K562 (cell line): ENCODE measurements around the gene MTHFD2. TPM values are rescaled to one million over a fixed set of nuclear protein-coding genes. Genes with fewer than 3 reads are reported as not detected.

Experiments
- ATF1 ChIP-seq, 2 experiments: fragments of 450-650 bp in 1 of 2; IDR thresholded peaks; 2 replicates each; pipeline ENCODE4 v1.6.1; 2016; ENCODE audit warnings: missing compliant biosample characterization in 1 of 2, missing genetic modification characterization in 1 of 2
- DDX20 ChIP-seq: fragments of 450-650 bp; IDR thresholded peaks from 2 replicates; pipeline ENCODE4 v1.6.1; 2016; ENCODE audit warnings: missing genetic modification characterization, low read depth, mild to moderate bottlenecking, missing compliant biosample characterization, moderate library complexity
- E2F3 ChIP-seq: fragments of 250-450 bp; sonication (Bioruptor Pico); IDR thresholded peaks from 2 replicates; pipeline ENCODE4 v1.4.0; 2020; ENCODE audit warnings: mild to moderate bottlenecking
- FOXP1 ChIP-seq: sonication (generic); formaldehyde crosslinking; IDR thresholded peaks from 2 replicates; pipeline ENCODE4 v1.8.0; 2022; ENCODE audit warnings: mild to moderate bottlenecking, missing genetic modification reagents
- HINFP ChIP-seq: fragments of 450-650 bp; conservative IDR thresholded peaks from 2 replicates; pipeline ENCODE4 v1.6.1; 2016; ENCODE audit warnings: missing genetic modification characterization, low read depth, mild to moderate bottlenecking, control low read depth, missing compliant biosample characterization
- HNRNPL ChIP-seq: fragments of 200-400 bp; formaldehyde crosslinking; IDR thresholded peaks from 2 replicates; pipeline ENCODE4 v1.6.1; 2017; ENCODE audit warnings: low read depth, mild to moderate bottlenecking, low read length
- MAFK ChIP-seq: IDR thresholded peaks from 2 replicates; pipeline ENCODE4 v1.6.1; 2011; ENCODE audit warnings: low read length, improper control_type of control experiment
- MGA ChIP-seq: fragments of 450-650 bp; IDR thresholded peaks from 2 replicates; pipeline ENCODE4 v1.6.1; 2016; ENCODE audit warnings: mild to moderate bottlenecking, moderate library complexity
- PHB2 ChIP-seq: fragments of 450-650 bp; IDR thresholded peaks from 2 replicates; pipeline ENCODE4 v1.6.1; 2017; ENCODE audit warnings: low read depth
- PURB ChIP-seq: sonication (generic); formaldehyde crosslinking; IDR thresholded peaks from 2 replicates; pipeline ENCODE4 v1.9.0; 2021; ENCODE audit warnings: low read depth, mild to moderate bottlenecking, missing genetic modification reagents
- SAFB ChIP-seq: fragments of 200-400 bp; formaldehyde crosslinking; IDR thresholded peaks from 2 replicates; pipeline ENCODE4 v1.6.1; 2017; ENCODE audit warnings: low read depth, low read length, borderline replicate concordance
- SIN3A ChIP-seq, 2 experiments: fragments of 150-350 bp in 1 of 2; IDR thresholded peaks; 2 replicates each; pipeline ENCODE4 v1.6.1; 2011 to 2016; ENCODE audit warnings: borderline replicate concordance in 2 of 2, low read depth in 2 of 2, low read length in 2 of 2, mild to moderate bottlenecking in 2 of 2, moderate library complexity in 2 of 2; ENCODE audit not compliant: control insufficient read depth in 1 of 2
- TGIF2 ChIP-seq: sonication (generic); formaldehyde crosslinking; IDR thresholded peaks from 2 replicates; pipeline ENCODE4 v1.8.1; 2022; ENCODE audit warnings: mild to moderate bottlenecking, missing genetic modification reagents, moderate library complexity
- ZNF384 ChIP-seq: IDR thresholded peaks from 2 replicates; pipeline ENCODE4 v1.6.1; 2012; ENCODE audit warnings: low read depth, low read length, improper control_type of control experiment
- polyA plus RNA-seq, 8 experiments: library from polyadenylated mRNA; depleted of rRNA in 4 of 8; stranded (reverse) in 5 of 8; unstranded in 3 of 8; fragments of >200 nt; fragmentation: Nextera tagmentation in 2 of 8; fragmentation: Illumina TruSeq in 1 of 8; extraction: Ambion mirVana in 2 of 8; extraction: Trizol in 1 of 8; gene quantifications; 2 replicates each; pipeline versions ENCODE4 v1.2.1 to v1.2.3, GENCODE V29; 2011 to 2014; ENCODE audit warnings: inconsistent platforms in 1 of 8, missing spikeins in 1 of 8
- total RNA-seq, 7 experiments: library from RNA; depleted of rRNA in 6 of 7; stranded (reverse); fragments of >200 nt in 6 of 7; fragmentation: Illumina TruSeq in 2 of 7; extraction: Trizol in 2 of 7; gene quantifications; 2 replicates each; pipeline versions ENCODE4 v1.2.1 to v1.2.3, GENCODE V29; 2011 to 2021; ENCODE audit warnings: low replicate concordance in 1 of 7

MTHFD2 gene
- total and polyA plus RNA-seq, 9 of the 15 experiments (the other 6 are each of a cell fraction or from before 2014, with no cell fraction given), result 113 to 520 (median 234) TPM

GRCh38 chr2:74198461-74199274 is at the start of gene MTHFD2 (continued):
- TF ChIP-seq MGA (peak; percentile 99), TGIF2 (CRISPR knock-in tag) (peak; percentile 94), PURB (CRISPR knock-in tag) (no peak), PHB2 (no peak), HINFP (tag) (no peak), DDX20 (tag) (no peak), FOXP1 (CRISPR knock-in tag) (peak; percentile 65; the same call in 1 of the 2 replicates), HNRNPL (peak; percentile 93), ZNF384 (peak; percentile 41; the same call in 1 of the 2 replicates), SAFB (0 out of 2 replicates have a peak, but pooled peaks have one; percentile 35), E2F3 (peak; percentile 87), MAFK (no peak), ATF1 (CRISPR knock-in tag; IDR thresholded peaks at IDR 0.05) (no peak), ATF1 (tag; IDR thresholded peaks at IDR 0.05) (peak; percentile 91), SIN3A (IDR thresholded peaks at IDR 0.05; ENCODE audit: borderline replicate concordance in 2 of 2, control insufficient read depth in 1 of 2, low read depth in 2 of 2, low read length in 2 of 2) (peak; percentile 67 to 72; a peak in 1 of 4 replicates)
